ENCODE results near the gene SLC16A9. TPM values are rescaled to one million over a fixed set of nuclear protein-coding genes. Genes with fewer than 3 reads are reported as not detected.

Gene SLC16A9
- total RNA-seq, 1 donor from 2014 or later = 5.6 TPM

DNA sequence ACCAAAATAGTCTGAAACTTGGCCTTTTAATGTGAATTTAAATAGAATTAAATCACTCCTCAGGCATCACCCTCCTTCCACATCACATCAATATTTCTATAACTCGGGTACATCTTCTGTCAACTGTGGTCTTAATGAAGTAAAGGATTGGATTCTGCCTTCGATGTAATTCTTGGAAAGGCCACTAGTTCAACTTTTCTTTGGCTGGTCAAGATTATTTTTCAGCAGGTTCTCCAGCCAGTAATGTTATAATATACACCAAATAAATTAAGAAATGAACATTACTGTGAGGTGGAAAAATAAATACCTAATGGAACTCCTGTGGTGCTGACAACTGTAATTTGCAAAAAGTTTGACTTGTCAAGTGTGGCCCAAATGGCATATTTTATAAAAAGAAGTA is 9.7 kb upstream of the SLC16A9 start:
- DNase-seq (ENCODE audit: low spot score) = no peak

DNA sequence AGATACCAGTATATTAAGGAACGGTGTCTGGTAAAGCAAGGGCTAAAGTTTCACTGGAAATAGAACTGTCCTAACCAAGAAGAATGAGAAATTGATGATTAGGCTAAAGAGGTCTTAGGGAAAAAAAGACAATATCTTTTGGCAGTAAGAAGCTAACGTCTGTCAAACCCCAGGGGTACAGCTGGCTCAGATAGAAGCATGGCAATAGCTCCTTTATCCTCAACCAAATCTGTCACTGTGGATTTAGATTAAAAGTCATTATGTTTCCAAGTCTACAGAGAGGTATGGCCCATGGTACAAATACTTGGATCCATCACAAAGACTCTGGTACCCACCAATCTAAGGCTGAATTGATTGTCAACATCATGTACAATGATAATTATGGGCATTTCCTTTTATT is 8.6 kb upstream of the SLC16A9 start:
- no peak for DNase-seq (ENCODE audit: low spot score)

DNA sequence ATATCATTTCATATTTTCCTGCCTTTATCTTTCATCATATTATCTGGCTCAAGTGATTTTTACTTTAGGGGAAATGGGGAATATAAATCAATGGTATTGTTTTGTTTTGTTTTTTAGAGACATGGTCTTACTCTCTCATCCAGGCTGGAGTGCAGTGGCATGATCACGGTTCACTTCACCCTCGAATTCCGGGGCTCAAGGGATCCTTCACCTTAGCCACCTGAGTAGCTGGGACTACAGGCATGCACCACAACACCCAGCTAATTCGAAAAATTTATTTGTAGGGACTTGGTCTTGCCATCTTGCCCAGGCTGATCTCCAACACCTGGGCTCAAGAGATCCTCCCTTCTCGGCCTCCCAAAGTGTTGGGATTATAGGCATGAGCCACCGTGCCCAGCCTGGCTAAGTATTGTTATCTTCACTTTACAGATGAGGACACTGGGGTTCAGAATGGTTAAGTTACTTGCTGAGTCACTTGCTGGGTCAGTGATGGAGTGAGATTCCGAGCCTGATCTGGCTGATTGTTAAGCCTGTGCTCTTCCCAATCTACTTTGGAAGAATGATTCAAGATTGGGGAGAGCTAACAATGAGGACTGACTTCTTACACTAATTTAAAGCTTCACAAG is 3.7 kb upstream of the SLC16A9 start:
- no peak for DNase-seq (ENCODE audit: low spot score)

- no peak for DNase-seq (ENCODE audit: low spot score)
Measured at GRCh38 chr10:59711871-59712494, 2.3 kb upstream of the SLC16A9 start.

GRCh38 chr10:59708816-59709394 is 745 bp downstream of the SLC16A9 start:
- DNase-seq (ENCODE audit: low spot score) = no peak

DNA sequence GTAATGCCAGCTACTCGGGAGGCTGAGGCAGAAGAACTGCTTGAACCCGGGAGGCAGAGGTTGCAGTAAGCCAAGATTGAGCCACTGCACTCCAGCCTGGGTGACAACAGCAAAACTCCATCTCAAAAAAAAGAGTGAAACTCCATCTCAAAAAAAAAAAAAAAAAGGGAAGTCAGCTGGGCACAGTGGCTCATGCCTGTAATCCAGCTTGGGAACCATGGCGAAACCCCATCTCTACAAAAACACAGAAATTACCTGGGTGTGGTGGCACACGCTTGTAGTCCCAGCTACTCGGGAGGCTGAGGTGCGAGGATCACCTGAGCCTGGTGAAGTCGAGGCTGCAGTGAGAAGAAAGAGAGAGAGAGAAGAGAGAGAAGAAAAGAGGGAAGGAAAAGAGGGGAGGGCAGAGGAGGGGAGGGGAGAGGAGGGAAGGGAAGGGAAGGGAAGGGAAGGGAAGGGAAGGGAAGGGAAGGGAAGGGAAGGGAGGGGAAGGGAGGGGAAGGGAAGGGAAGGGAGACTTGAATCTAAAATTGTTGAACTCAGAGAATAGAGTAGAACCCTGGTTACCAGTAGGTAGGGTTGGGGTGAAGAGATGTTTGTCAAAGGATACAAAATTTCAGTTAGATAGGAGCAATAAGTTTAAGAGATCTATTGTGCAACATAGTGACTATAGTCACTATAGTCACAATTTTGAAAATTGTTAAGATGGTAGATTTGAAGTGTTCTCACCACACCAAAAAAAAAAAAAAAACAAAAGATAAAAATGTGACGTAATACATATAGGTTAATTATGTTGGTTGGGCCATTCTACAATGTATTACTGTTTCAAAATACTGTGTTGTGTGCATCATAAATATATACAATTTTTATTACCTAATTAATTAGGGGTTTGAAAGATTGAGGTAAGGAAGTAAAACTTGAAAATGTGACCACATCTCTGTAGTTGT is 2.5 kb downstream of the SLC16A9 start:
- no peak for DNase-seq (ENCODE audit: low spot score)

- DNase-seq (ENCODE audit: low spot score) = no peak
Measured at GRCh38 chr10:59705931-59706330, 3.7 kb downstream of the SLC16A9 start.

GRCh38 chr10:59704630-59705029 is 5.0 kb downstream of the SLC16A9 start:
- no peak for DNase-seq (ENCODE audit: low spot score)

DNA sequence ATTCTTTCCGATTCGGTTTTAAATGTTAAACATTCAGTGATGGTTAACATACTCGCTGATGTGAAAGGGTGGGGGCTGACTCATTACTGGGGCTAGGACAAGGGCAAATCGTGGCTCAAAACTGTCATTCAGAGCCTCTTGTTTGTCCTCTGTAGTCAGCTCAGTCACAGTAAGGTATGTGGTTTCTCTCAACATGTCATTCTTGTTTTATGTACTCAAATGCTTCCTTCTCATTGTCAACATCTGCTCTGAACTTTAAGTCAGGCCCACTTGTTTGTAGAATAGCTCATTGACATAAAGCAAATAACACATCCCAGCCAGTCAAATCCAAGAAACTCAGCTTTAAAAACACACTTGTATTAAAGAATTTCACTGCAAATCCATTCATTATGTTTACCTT is 7.3 kb downstream of the SLC16A9 start:
- DNase-seq (ENCODE audit: low spot score) = no peak

GRCh38 chr10:59700709-59701108 is 8.9 kb downstream of the SLC16A9 start:
- no peak for DNase-seq (ENCODE audit: low spot score)

- DNase-seq (ENCODE audit: low spot score) = no peak
Measured at GRCh38 chr10:59698326-59698725, 11.3 kb downstream of the SLC16A9 start.

DNA sequence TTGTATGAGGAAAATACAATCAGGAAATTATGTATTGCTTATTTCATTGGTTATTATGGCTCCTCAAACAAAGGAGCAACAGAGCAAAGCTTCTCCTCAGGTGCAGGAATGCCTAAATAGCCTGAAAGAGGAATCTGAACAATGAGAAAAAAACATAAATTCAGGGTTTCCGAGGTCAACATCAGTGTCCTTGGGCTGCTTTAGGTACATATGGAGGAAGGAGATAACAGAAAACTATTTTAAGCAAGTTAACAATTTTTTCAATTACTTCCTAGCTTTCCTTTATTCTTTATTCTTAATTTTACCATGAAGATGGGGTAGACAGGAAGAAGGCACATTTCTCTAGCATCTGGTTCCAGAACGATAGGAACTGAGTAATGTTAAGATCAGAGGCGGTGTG is 14.0 kb downstream of the SLC16A9 start:
- no peak for DNase-seq (ENCODE audit: low spot score)

GRCh38 chr10:59694936-59695335 is 14.7 kb downstream of the SLC16A9 start:
- no peak for DNase-seq (ENCODE audit: low spot score)

DNA sequence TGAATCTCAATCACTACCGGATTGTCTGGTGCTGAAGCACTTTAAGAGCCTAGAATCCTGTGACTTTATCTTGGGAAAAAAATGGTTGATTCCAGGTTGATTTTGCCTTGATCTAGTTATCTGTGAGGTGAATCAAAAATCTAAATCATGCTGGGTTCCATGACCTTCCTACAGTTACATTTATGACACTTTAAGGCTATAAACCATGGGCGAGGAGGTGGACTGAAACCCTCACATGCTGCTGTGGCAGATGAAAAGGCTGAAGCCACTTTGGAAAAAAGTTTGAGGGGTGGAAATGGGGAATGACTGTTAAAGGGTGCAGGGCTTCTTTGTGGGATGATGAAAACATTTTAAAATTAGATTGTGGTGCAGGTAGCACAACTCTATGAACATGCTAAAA is 17.5 kb downstream of the SLC16A9 start:
- DNase-seq (ENCODE audit: low spot score) = no peak

GRCh38 chr10:59688921-59689351 is 20.7 kb downstream of the SLC16A9 start:
- DNase-seq (ENCODE audit: low spot score) = no peak

- no peak for DNase-seq (ENCODE audit: low spot score)
Measured at GRCh38 chr10:59687657-59688056, 22.0 kb downstream of the SLC16A9 start.

DNA sequence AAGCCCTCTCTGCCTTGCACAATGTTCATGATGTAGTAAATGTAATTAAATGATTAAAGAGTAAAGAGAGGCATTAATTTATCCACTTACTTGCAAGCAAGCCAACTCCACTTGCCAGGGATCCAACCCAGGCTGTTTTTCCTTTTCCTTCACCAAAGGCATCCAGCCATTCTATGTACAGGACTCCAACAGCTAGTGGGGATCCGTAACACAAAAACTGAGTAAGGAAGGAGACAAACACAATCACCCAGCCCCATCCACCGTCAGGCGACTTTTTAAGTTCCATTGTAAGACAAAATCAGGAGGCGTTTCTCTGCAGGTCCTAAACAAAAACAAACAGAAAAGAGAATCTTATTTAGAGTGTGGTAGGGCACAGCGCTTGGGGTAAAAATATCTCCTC is 25.6 kb downstream of the SLC16A9 start:
- DNase-seq (ENCODE audit: low spot score) = no peak

GRCh38 chr10:59682986-59683937 is 26.4 kb downstream of the SLC16A9 start:
- DNase-seq (ENCODE audit: low spot score) = no peak

GRCh38 chr10:59680199-59680598 is 29.5 kb downstream of the SLC16A9 start:
- DNase-seq (ENCODE audit: low spot score) = no peak

DNA sequence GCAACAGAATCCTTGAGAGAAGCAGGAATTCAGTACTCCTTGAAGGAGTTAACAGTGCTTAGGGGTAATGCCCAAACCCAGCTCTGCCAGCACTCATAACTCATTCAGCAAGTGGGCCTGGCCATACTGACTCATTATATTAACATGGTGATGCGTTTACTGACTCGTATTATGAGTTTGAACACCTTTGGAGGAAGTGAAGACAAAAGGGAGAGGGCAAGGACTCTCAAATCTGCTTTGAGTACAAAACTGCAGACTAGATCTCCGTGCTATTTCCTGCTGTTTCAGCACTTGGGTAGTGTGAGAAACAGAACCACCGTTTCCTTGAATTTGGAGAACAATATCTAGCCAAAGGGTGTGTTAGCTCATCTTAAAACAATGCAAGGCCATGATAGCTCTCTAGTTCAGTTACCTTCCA is 30.8 kb downstream of the SLC16A9 start:
- no peak for DNase-seq (ENCODE audit: low spot score)

DNA sequence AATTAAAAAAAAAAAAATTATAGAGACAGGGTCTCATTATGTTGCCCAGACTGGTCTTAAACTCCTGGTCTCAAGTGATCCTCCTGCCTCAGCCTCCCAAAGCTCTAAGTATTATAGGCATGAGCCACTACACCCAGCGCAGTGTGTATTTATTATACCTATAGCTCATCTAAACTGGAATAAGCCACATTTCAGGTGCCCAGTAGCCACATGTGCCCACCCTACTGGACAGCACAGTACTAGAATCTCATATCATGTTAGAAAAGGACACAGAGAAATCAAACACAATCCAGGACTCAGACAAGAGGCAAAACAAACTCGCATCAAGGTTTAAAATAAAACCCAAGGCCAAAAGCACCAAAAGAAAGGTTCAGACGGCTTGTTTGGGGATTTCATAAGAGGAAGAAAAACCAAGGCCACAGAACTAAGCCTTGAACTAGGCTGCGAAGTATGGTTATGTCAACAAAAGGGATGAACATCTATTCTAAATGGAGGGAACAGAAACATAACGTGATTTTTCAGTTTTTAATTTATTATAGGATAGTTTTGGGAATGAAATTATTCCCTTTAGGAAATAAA is 32.3 kb downstream of the SLC16A9 start:
- no peak for DNase-seq (ENCODE audit: low spot score)

Measured in mucosa of gallbladder (tissue), 1 donor.